Panc1 (cell line): ENCODE results near the gene CALHM1. TPM values are rescaled to one million over a fixed set of nuclear protein-coding genes. Genes with fewer than 3 reads are reported as not detected.

ENCODE experiments used
- ATAC-seq: fragments of 200-7000 bp; cut with Tn5 transposase; 2 replicates; pipeline ENCODE4 v1.9.1; 2020; ENCODE audit warnings: mild to moderate bottlenecking, moderate library complexity
- BruUV-seq: library from RNA; stranded (reverse); fragments of 400-500 nt; replicated peaks from 2 replicates; lab custom pipeline; 2021; lab: Mats Ljungman, UMichigan
- CTCF ChIA-PET: fragments of 300-600 bp; sonication (Branson Sonifier 250); formaldehyde crosslinking; loops from one replicate; lab custom pipeline; 2022; ENCODE audit warnings: antibody characterized with exemption; lab: Charles Lee
- POLR2A ChIA-PET: fragments of 300-600 bp; sonication (Branson Sonifier 250); formaldehyde crosslinking; loops from one replicate; lab custom pipeline; 2022; ENCODE audit warnings: antibody characterized with exemption; lab: Charles Lee
- DNase-seq: peaks from one replicate; pipeline ENCODE4 v3.0.0-alpha.2; 2010; ENCODE audit warnings: low read depth, low spot score
- H3K27ac ChIP-seq: 2 replicates; pipeline ENCODE4 v1.5.1; 2011; ENCODE audit warnings: mild to moderate bottlenecking, low read length, inconsistent platforms
- H3K27me3 ChIP-seq: fragments of 200-500 bp; sonication (Bioruptor generic); 2 replicates; pipeline ENCODE4 v1.6.0; 2014; ENCODE audit warnings: low read length, inconsistent platforms; ENCODE audit not compliant: control insufficient read depth, insufficient read depth
- H3K36me3 ChIP-seq: fragments of 200-500 bp; sonication (Bioruptor generic); 2 replicates; pipeline ENCODE4 v1.5.1; 2014; ENCODE audit warnings: inconsistent platforms, mild to moderate bottlenecking, low read length, moderate library complexity; ENCODE audit not compliant: control insufficient read depth, insufficient read depth
- H3K4me1 ChIP-seq: 2 replicates; pipeline ENCODE4 v1.5.1; 2011; ENCODE audit warnings: inconsistent platforms, mild to moderate bottlenecking, low read length, moderate library complexity; ENCODE audit not compliant: control insufficient read depth, insufficient read depth
- H3K4me3 ChIP-seq, 2 experiments: 2 replicates each; pipeline ENCODE4 v1.5.1; 2011 to 2012; ENCODE audit warnings: low read depth in 2 of 2, low read length in 2 of 2, mild to moderate bottlenecking in 2 of 2, inconsistent platforms in 1 of 2, moderate library complexity in 1 of 2
- H3K9me3 ChIP-seq: fragments of 200-500 bp; sonication (Bioruptor generic); 2 replicates; pipeline ENCODE4 v1.5.1; 2014; ENCODE audit warnings: low read depth, mild to moderate bottlenecking, inconsistent platforms, low read length, moderate library complexity; ENCODE audit not compliant: control insufficient read depth, insufficient read depth
- CTCF ChIP-seq: fragments of 450-650 bp; IDR thresholded peaks from 2 replicates; pipeline ENCODE4 v1.5.1; 2017; ENCODE audit warnings: mild to moderate bottlenecking
- POLR2AphosphoS5 ChIP-seq: IDR thresholded peaks from 2 replicates; pipeline ENCODE4 v1.6.1; 2012; ENCODE audit warnings: mild to moderate bottlenecking, low read depth, low read length, moderate library complexity
- REST ChIP-seq, 2 experiments: IDR thresholded peaks; 2 replicates each; pipeline ENCODE4 v1.6.1; 2011 to 2012; ENCODE audit warnings: low read depth in 2 of 2, control low read depth in 1 of 2, low read length in 1 of 2, mild to moderate bottlenecking in 1 of 2, moderate library complexity in 1 of 2; ENCODE audit not compliant: insufficient read depth in 1 of 2
- SIN3A ChIP-seq: IDR thresholded peaks from 2 replicates; pipeline ENCODE4 v1.6.1; 2012; ENCODE audit warnings: low read depth, mild to moderate bottlenecking, low read length, moderate library complexity, borderline replicate concordance; ENCODE audit not compliant: insufficient read depth
- TCF7L2 ChIP-seq: IDR thresholded peaks from 2 replicates; pipeline ENCODE4 v1.6.1; 2011; ENCODE audit warnings: mild to moderate bottlenecking, low read depth, low read length, inconsistent platforms
- in situ Hi-C: cut with HindIII; loops from 2 replicates; pipeline ENCODE4 v1.10.0; 2016; ENCODE audit warnings: low sequenced_read_pairs, low pct_unique_long_range_greater_than_20kb
- intact Hi-C: fragments of 100-400 bp; cut with micrococcal nuclease; formaldehyde crosslinking; loops from one replicate; pipeline ENCODE4 v1.10.0; 2022; ENCODE audit not compliant: unreplicated experiment
- total RNA-seq: library from RNA; stranded (reverse); gene quantifications from one replicate; pipeline ENCODE4 v1.2.1, GENCODE V29; 2021; ENCODE audit not compliant: unreplicated experiment

Gene CALHM1
- total RNA-seq, 1 experiment from 2014 or later: not detected

GRCh38 chr10:103445767-103446567 lies 12.7 kb downstream of the CALHM1 start:
- in situ Hi-C loops (no loop called here), intact Hi-C loops (no loop called here)
- no peak overlapping the region for H3K4me3 ChIP-seq
- peaks cover 4% of the 10 kb centered on the region for H3K4me1 ChIP-seq
- ATAC-seq (no peak), DNase-seq (no peak)
- TSS peak; percentile 78 for BruUV-seq
- no peaks in the 10 kb centered on the region for H3K27me3 ChIP-seq
- no peaks in the 10 kb centered on the region for H3K9me3 ChIP-seq
- peaks cover 30% of the 10 kb centered on the region; the same call in 1 of the 2 replicates for H3K36me3 ChIP-seq
- no peak overlapping the region for H3K27ac ChIP-seq
- ChIA-PET POLR2A (no interaction called here), CTCF (no interaction called here)
- TF ChIP-seq REST (IDR thresholded peaks at IDR 0.05; ENCODE audit: insufficient read depth in 1 of 2, low read depth in 2 of 2, low read length in 1 of 2): no peak
- no peak for TF ChIP-seq POLR2AphosphoS5
- no peak for TF ChIP-seq CTCF
- TF ChIP-seq TCF7L2: no peak
- TF ChIP-seq SIN3A: no peak

DNA sequence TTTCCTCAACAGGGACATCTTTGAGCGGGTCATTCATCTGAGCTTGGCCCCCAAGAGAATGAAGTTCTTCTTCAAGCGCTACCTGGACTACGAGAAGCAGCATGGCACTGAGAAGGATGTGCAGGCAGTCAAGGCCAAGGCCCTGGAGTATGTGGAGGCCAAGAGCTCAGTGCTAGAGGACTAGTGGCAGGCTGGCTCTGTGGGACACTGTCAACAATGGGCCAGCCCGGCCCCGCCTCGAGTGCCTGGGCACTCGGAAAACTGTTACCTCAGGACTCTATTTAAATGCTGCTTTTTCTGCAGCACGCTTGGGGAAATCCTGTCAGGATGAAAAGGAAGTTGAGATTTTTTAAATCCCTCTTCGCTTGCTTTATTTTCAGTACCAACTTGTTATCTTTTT lies 13.3 kb downstream of the CALHM1 start:
- intact Hi-C loops: no loop called here
- ChIA-PET CTCF (no interaction called here), POLR2A (no interaction called here)
- Histone ChIP-seq H3K36me3 (peaks cover 34% of the 10 kb centered on the region; the same call in 1 of the 2 replicates), H3K27me3 (no peaks in the 10 kb centered on the region), H3K4me1 (no peaks in the 10 kb centered on the region), H3K9me3 (no peaks in the 10 kb centered on the region), H3K4me3 (no peak overlapping the region), H3K27ac (no peak overlapping the region)
- BruUV-seq: no TSS peak
- in situ Hi-C loops: no loop called here
- DNase-seq (no peak), ATAC-seq (no peak)
- no peak for TF ChIP-seq POLR2AphosphoS5
- TF ChIP-seq SIN3A: no peak
- TF ChIP-seq TCF7L2: no peak
- TF ChIP-seq CTCF: no peak
- no peak for TF ChIP-seq REST (IDR thresholded peaks at IDR 0.05; ENCODE audit: insufficient read depth in 1 of 2, low read depth in 2 of 2, low read length in 1 of 2)
